ENCODE results near the gene MBTPS1. TPM values are rescaled to one million over a fixed set of nuclear protein-coding genes. Genes with fewer than 3 reads are reported as not detected.

MBTPS1 gene
- polyA plus RNA-seq, 3 donors = 26.4 to 73.8 (median 28.0) TPM

DNA sequence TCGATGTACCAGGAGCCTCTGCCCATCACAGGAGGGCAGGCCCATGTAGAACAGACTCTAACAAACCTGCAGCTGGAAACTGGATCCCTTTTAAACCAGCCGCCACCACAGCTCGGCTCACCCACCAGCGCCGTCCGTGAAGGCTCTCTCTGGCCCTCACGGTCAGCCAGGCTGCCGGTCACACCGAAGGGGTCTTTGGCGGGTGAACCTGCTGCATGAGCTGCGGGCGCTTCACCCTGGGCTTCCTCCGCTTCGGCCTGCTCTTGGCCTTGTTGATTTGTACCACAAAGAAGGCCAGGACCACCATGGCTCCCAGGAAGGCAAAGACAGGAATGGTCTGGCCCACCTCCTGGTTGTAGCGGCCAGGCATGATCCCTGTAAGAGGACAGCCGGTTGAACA lies 62.5 kb downstream of the MBTPS1 start:
- H3K4me2 ChIP-seq (replicated peaks; ENCODE audit: extremely low read depth, low read length, poor library complexity, severe bottlenecking) = no peak overlapping the region
- H4K20me1 ChIP-seq (ENCODE audit: insufficient read depth, low read length) = peaks cover 8% of the 10 kb centered on the region
- Mint-ChIP-seq H3K27ac (peak overlapping the region in 1 of 7 donors; percentile 51), H3K4me1 (no peaks in the 10 kb centered on the region), H3K27me3 (ENCODE audit: low read depth in 3 of 3) (no peaks in the 10 kb centered on the region), H3K9me3 (peaks cover 0 to 6% (median 2%) of the 10 kb centered on the region in 7 donors), H3K36me3 (peaks cover 82 to 92% of the 10 kb centered on the region in 2 donors), H3K4me3 (no peak overlapping the region)
- H3K36me3 ChIP-seq (replicated peaks in 1 of 2; ENCODE audit: control insufficient read depth in 1 of 2, insufficient read depth in 2 of 2, low read length in 2 of 2) = peaks cover 86 to 91% of the 10 kb centered on the region in 2 donors
- intact Hi-C loops (cut with micrococcal nuclease) = no loop called here
- no peaks in the 10 kb centered on the region for H3K9me3 ChIP-seq (replicated peaks in 1 of 2; ENCODE audit: control insufficient read depth in 1 of 2, insufficient read depth in 1 of 2, low read length in 2 of 2)
- no peaks in the 10 kb centered on the region for H3K79me2 ChIP-seq (ENCODE audit: insufficient read depth, low read length)
- TF ChIP-seq, protein P1, sequence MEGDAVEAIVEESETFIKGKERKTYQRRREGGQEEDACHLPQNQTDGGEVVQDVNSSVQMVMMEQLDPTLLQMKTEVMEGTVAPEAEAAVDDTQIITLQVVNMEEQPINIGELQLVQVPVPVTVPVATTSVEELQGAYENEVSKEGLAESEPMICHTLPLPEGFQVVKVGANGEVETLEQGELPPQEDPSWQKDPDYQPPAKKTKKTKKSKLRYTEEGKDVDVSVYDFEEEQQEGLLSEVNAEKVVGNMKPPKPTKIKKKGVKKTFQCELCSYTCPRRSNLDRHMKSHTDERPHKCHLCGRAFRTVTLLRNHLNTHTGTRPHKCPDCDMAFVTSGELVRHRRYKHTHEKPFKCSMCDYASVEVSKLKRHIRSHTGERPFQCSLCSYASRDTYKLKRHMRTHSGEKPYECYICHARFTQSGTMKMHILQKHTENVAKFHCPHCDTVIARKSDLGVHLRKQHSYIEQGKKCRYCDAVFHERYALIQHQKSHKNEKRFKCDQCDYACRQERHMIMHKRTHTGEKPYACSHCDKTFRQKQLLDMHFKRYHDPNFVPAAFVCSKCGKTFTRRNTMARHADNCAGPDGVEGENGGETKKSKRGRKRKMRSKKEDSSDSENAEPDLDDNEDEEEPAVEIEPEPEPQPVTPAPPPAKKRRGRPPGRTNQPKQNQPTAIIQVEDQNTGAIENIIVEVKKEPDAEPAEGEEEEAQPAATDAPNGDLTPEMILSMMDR (IDR thresholded peaks at IDR 0.05) = no peak
- H3K4me3 ChIP-seq (replicated peaks in 1 of 3; ENCODE audit: low read depth in 2 of 3, low read length in 3 of 3) = no peak overlapping the region
- H2AFZ ChIP-seq (ENCODE audit: insufficient read depth, low read depth, low read length, poor library complexity, severe bottlenecking) = no peak overlapping the region
- H3K9ac ChIP-seq (ENCODE audit: insufficient read depth, low read length, poor library complexity, severe bottlenecking) = no peak overlapping the region
- no peaks in the 10 kb centered on the region for H3K27me3 ChIP-seq (ENCODE audit: control insufficient read depth in 2 of 2, insufficient read depth in 2 of 2, low read length in 2 of 2)
- no peaks in the 10 kb centered on the region for H3K4me1 ChIP-seq (ENCODE audit: control insufficient read depth in 1 of 2, insufficient read depth in 2 of 2, low read length in 2 of 2)
- no peak for DNase-seq
- no peak overlapping the region for H3K27ac ChIP-seq (ENCODE audit: low read depth in 1 of 2, low read length in 2 of 2)
- WGBS (ENCODE audit: insufficient coverage) = 94% methylated on average over 16 of the region's 16 CpGs

GRCh38 chr16:84053237-84053636 lies 63.5 kb downstream of the MBTPS1 start:
- H3K9ac ChIP-seq (ENCODE audit: insufficient read depth, low read length, poor library complexity, severe bottlenecking) = no peak overlapping the region
- no peaks in the 10 kb centered on the region for H3K4me1 ChIP-seq (ENCODE audit: control insufficient read depth in 1 of 2, insufficient read depth in 2 of 2, low read length in 2 of 2)
- H4K20me1 ChIP-seq (ENCODE audit: insufficient read depth, low read length) = peaks cover 8% of the 10 kb centered on the region
- intact Hi-C loops (cut with micrococcal nuclease) = no loop called here
- peaks cover 76 to 91% of the 10 kb centered on the region in 2 donors for H3K36me3 ChIP-seq (replicated peaks in 1 of 2; ENCODE audit: control insufficient read depth in 1 of 2, insufficient read depth in 2 of 2, low read length in 2 of 2)
- H3K27ac Mint-ChIP-seq = peak overlapping the region in 1 of 7 donors; percentile 11
- H3K4me2 ChIP-seq (replicated peaks; ENCODE audit: extremely low read depth, low read length, poor library complexity, severe bottlenecking) = no peak overlapping the region
- H3K4me1 Mint-ChIP-seq = no peaks in the 10 kb centered on the region
- no peak overlapping the region for H3K4me3 Mint-ChIP-seq
- H3K27ac ChIP-seq (ENCODE audit: low read depth in 1 of 2, low read length in 2 of 2) = no peak overlapping the region
- peaks cover 77 to 88% of the 10 kb centered on the region in 2 donors for H3K36me3 Mint-ChIP-seq
- DNase-seq = no peak
- H3K9me3 ChIP-seq (replicated peaks in 1 of 2; ENCODE audit: control insufficient read depth in 1 of 2, insufficient read depth in 1 of 2, low read length in 2 of 2) = no peaks in the 10 kb centered on the region
- TF ChIP-seq, protein P1 (IDR thresholded peaks at IDR 0.05) = no peak
- H3K4me3 ChIP-seq (replicated peaks in 1 of 3; ENCODE audit: low read depth in 2 of 3, low read length in 3 of 3) = no peak overlapping the region
- WGBS (ENCODE audit: insufficient coverage) = 87% methylated on average over 11 of the region's 13 CpGs
- no peaks in the 10 kb centered on the region for H3K79me2 ChIP-seq (ENCODE audit: insufficient read depth, low read length)
- H3K27me3 Mint-ChIP-seq (ENCODE audit: low read depth in 3 of 3) = no peaks in the 10 kb centered on the region
- H3K9me3 Mint-ChIP-seq = peaks cover 0 to 6% (median 2%) of the 10 kb centered on the region in 7 donors
- no peaks in the 10 kb centered on the region for H3K27me3 ChIP-seq (ENCODE audit: control insufficient read depth in 2 of 2, insufficient read depth in 2 of 2, low read length in 2 of 2)
- H2AFZ ChIP-seq (ENCODE audit: insufficient read depth, low read depth, low read length, poor library complexity, severe bottlenecking) = no peak overlapping the region

All from CD14-positive monocyte (primary cell).